GM21619 (cell line): ENCODE results near the gene ADGRF1.

Experiments used
- ATAC-seq: cut with Tn5 transposase; IDR thresholded peaks from one replicate; pipeline ENCODE4 v1.9.1; 2021; ENCODE audit not compliant: unreplicated experiment

Gene ADGRF1

DNA sequence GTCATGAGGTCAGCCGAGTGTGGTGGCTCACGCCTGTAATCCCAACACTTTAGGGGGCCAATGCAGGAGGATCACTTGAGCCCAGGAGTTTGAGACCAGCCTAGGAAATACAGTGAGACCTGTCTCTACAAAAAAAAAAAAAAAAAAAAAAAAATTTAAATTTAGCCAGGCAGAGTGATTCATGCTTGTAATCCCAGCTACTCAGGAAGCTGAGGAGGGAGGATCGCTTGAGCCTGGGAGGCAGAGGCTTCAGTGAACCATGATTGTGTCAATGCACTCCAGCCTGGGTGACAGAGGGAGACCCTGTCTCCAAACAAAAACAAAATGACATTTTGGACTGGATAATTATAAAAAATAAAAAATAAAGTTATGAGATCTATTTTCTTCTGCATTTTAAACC, 56.2 kb downstream of the ADGRF1 start:
- no peak for ATAC-seq

DNA sequence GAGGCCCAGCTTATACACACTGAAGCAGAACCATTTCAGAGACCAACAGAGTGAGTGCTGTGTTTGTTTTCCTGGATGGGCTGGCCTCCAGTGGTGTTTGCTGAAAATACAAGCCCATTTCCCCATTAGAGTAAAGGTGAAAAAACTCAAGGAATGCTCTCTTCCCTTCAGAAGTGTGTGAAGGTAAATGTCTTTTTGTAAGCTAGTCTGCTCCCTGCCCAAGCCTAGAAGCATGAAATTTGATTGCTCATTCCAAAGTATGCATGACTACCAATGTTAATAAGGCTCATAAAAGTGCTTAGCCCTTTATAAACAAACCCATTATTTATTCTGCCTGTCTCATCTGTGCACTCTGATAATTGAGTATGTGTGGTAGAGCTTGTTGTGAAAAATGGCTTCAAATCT, 59.1 kb downstream of the ADGRF1 start:
- no peak for ATAC-seq

DNA sequence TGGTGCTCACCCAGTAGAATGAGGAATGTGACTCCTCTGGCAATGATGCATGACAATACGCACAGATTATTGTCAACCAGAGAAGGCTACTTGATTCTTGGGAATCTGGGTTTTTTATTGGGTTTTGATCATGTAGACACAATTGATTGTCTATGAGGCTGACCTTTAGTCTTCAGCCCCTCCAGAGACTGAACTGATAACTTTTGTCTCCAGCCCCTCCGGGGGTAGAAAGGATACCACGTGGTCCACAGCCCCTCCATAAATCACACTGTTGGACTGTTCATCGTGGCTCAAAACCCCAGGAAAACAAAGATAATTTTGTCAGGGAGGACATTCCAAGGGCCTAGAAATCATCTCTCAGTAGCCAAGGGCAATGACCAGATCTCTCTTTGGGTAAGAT, 62.9 kb downstream of the ADGRF1 start:
- ATAC-seq: no peak

DNA sequence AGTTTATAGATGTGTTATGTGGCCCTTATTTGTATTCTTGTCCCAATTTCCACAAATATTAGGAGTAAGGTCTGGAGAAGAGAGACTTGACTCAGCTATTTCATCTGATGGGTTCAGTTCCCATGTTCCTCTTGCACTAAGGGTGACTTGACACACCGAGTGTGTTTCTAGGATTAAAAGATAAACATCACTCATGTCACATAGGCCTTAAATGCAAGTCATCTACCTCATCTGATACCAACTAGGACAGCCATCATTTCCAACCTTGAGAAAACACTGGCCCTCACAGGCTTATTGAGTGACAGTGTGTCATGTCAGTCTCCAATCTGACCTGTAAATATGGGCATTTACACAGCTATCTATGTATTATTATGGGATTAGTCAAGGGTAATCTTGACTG, 67.3 kb downstream of the ADGRF1 start:
- ATAC-seq: no peak

GRCh38 chr6:46973029-46973428, 69.1 kb downstream of the ADGRF1 start:
- ATAC-seq: no peak

- no peak for ATAC-seq
Observed at GRCh38 chr6:46972531-46972930, 69.6 kb downstream of the ADGRF1 start.

DNA sequence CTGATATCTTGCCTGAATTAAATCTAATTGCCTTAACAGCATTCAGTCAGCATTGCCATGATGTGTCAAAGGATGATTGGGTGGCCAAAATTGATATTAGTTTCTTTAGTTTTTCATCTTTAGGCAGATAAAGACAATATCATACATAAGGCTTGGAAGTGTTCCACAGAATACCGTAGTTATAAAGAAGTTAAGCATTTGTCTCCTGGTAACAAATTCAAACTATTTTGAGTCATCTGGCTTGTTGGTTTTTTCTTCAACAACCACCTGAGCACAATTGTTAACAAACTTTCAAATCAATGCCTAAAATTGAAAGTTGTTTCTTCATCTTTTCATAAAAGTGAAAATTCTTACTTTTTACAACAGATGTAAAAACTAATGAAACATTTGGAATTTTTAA, 72.9 kb downstream of the ADGRF1 start:
- no peak for ATAC-seq

GRCh38 chr6:46967826-46968349, 74.2 kb downstream of the ADGRF1 start:
- ATAC-seq: no peak

DNA sequence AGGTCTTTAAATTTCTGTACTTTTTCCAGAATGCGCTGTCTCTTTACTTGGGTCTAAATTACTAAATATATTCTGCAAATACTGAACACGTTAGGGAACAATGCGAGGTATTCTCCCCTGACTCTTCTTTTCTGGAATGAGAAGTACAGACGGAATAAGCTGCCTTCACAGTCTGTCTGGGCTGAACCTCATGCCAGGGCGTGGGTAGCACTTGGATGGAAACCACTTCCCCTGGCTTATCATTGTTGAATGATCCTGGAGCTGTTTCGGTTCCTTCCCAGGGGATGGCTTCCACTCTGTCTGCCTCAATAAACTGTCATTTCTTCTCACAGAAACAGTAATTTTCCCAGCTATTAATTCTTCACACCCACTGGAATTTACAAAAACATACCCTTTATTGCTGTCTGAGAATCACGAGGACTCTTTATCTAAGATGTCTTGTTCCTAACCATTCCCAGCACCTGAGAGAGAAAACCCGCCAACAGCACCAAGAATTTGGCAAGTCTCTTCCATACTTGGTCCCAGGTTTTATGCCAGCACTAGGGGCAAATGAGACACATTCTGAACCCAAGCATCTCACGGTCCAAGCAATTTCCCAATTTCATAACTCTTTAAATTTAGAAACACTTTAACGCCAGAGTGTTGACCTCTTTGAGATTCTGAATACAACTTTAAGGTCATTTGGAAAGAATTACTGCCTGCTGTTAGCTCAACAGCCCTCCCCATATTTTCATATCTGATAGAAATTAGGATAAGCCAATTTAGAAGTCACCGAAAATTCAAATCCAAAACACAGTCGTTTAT, 77.2 kb downstream of the ADGRF1 start:
- no peak for ATAC-seq

GRCh38 chr6:46963626-46964025, 78.5 kb downstream of the ADGRF1 start:
- no peak for ATAC-seq

DNA sequence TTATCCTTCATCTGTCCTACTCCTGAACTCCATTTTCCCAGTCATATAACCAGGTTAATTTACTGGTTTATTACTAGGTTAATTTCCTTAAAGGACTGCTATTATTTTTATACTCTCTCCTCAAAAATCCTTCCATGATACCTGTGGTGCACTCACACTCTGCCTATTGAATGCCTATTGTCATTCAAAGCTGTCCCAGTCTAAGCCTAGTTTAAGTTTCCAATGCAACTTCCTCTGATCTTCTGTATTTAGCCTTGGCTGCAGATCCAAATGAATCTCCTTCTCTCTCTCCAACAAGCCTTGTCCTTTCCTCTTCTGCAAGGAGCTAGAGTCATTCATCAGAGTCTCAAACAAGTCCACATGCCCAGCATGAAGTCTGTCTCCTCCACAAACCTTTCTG, 79.1 kb downstream of the ADGRF1 start:
- no peak for ATAC-seq

DNA sequence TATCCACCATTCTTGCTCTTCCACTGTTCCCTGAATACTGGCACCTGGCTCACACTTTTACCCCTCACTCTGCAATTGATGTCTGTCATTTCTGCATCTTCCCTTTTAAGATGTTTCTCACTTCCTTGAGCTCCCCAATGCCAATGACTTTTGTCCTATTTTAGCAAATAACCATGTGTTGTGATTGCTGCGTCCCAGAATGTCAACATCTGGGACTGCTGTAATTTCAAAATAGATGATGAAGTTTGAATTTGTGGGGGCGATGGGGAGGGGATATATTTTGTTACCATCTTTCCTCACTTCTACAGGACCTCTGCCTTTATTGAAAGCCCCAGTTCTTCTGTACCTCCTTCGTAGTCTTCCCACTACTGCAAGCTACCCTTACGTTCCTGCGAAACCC, 80.4 kb downstream of the ADGRF1 start:
- ATAC-seq: no peak

- no peak for ATAC-seq
Observed at GRCh38 chr6:46961232-46961631, 80.9 kb downstream of the ADGRF1 start.

GRCh38 chr6:46959419-46959818, 82.7 kb downstream of the ADGRF1 start:
- no peak for ATAC-seq

GRCh38 chr6:46956409-46956808, 85.7 kb downstream of the ADGRF1 start:
- ATAC-seq: no peak

DNA sequence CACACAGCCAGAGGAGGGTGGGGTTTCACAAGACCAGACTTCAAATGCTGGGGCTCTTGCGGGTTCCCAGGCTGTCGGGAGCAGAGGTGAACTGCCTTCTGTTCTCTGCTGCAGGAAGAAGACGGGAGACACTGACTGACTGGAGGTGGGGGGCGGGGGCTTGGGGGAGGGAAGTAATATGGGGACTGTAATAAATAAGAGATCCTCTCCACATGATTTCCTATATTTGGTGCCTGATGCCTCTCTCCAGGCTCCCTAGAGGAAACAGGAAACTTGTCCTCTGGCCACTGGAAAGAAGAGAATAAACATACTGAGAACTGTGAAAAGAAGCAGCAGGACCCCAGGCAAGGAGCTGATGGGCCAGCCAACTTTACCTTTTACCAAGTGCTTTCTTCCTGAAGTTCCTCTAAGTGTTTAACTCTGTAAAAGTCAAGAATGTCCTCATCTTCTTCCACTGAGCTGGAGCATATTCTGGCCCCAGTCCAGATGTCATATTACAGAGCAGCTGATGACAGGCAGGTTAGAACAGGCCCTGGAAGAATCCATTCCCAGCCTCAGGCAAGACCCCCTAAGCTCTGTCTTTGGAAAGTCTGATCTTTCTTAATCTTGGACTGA, 87.2 kb downstream of the ADGRF1 start:
- ATAC-seq: no peak

DNA sequence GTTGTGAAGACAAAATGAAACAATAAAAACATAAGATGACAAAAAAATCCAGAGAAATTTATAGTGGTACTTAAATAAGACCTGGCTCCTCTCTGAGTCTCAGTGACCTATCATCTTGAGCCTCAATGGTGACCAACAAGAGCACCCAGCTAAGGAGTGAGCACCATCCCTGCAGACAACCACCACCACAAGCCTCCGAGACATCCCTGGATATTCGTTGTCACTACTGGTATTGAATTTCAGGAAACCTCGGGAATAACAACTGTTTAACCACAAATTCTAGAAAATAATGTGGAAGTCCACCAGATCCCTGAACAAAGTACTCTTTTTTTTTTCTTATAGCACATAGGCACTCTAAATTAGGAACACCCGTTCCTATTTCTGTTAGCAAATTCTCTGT, 88.2 kb downstream of the ADGRF1 start:
- no peak for ATAC-seq

- no peak for ATAC-seq
Observed at GRCh38 chr6:46949632-46950280, 92.4 kb downstream of the ADGRF1 start.

DNA sequence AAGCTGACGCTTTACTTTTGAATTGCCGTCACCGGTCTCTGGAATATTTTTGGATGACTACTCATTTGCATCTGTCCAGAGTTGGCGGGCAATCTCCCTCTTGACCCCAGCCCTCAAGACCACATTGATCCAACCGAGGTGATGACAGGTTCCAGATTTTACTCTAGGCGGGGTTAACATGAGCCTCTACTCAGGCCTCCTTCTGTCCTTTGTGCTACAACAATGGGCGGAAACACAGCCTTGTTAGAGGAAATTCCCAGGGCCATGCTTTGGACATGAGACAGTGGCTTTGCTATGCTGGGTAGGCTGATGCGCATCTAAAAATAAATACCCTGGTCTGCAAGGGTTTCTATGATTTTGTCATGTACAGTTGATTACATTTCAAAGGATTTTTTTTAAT, 93.4 kb downstream of the ADGRF1 start:
- ATAC-seq: no peak
